Spleen (tissue), 11 donors: Measurements from ENCODE around the gene SPTLC1. TPM values are rescaled to one million over a fixed set of nuclear protein-coding genes. Genes with fewer than 3 reads are reported as not detected.

Experiments
- DNase-seq: peaks from one replicate; pipeline ENCODE4 v3.0.0-alpha.2; 2020
- H3K27ac ChIP-seq, 8 donors: fragments of 200-600 bp; sonication (generic) in 7 of 8; 1 replicate in 4 of 8; 2 replicates in 4 of 8; pipeline versions ENCODE4 v1.5.0 to v1.8.0; 2016 to 2021; ENCODE audit warnings: inconsistent platforms in 4 of 8, mild to moderate bottlenecking in 4 of 8, moderate library complexity in 1 of 8
- H3K27me3 ChIP-seq, 7 donors: fragments of 200-600 bp; sonication (generic) in 6 of 7; replicated peaks in 1 of 7; 1 replicate in 4 of 7; 2 replicates in 3 of 7; pipeline versions ENCODE4 v1.5.0 to v1.8.0; 2016 to 2021; ENCODE audit warnings: inconsistent platforms in 3 of 7, mild to moderate bottlenecking in 1 of 7
- H3K36me3 ChIP-seq, 6 donors: fragments of 200-600 bp; sonication (generic) in 5 of 6; 1 replicate in 4 of 6; 2 replicates in 2 of 6; pipeline versions ENCODE4 v1.5.0 to v1.8.0; 2016 to 2021; ENCODE audit warnings: inconsistent platforms in 2 of 6
- H3K4me1 ChIP-seq, 6 donors: fragments of 200-600 bp; sonication (generic) in 5 of 6; 1 replicate in 3 of 6; 2 replicates in 3 of 6; pipeline versions ENCODE4 v1.5.0 to v1.8.0; 2016 to 2021; ENCODE audit warnings: inconsistent platforms in 3 of 6
- H3K4me3 ChIP-seq, 8 donors: fragments of 200-600 bp; sonication (generic) in 7 of 8; 1 replicate in 4 of 8; 2 replicates in 4 of 8; pipeline versions ENCODE4 v1.5.0 to v1.8.0; 2016 to 2021; ENCODE audit warnings: inconsistent platforms in 4 of 8, mild to moderate bottlenecking in 4 of 8, moderate library complexity in 2 of 8
- H3K9me3 ChIP-seq, 8 donors: fragments of 200-600 bp; sonication (generic) in 7 of 8; 1 replicate in 4 of 8; 2 replicates in 4 of 8; pipeline versions ENCODE4 v1.5.0 to v1.8.0; 2016 to 2021; ENCODE audit warnings: inconsistent platforms in 4 of 8
- CTCF ChIP-seq, 11 experiments: fragments of 200-600 bp in 7 of 11; fragments of 450-650 bp in 4 of 11; sonication (generic) in 4 of 11; IDR thresholded peaks in 8 of 11; conservative IDR thresholded peaks in 3 of 11; 1 replicate in 7 of 11; 2 replicates in 4 of 11; pipeline versions ENCODE4 v1.4.0 to v1.8.0; 2016 to 2021; ENCODE audit warnings: antibody characterized with exemption in 11 of 11, inconsistent platforms in 4 of 11, mild to moderate bottlenecking in 1 of 11
- POLR2A ChIP-seq, 3 donors: fragments of 450-650 bp; IDR thresholded peaks; one replicate each; pipeline ENCODE4 v1.5.1; 2017; ENCODE audit warnings: antibody characterized with exemption in 3 of 3, mild to moderate bottlenecking in 1 of 3
- POLR2AphosphoS5 ChIP-seq, 3 donors: sonication (generic); formaldehyde crosslinking; IDR thresholded peaks; one replicate each; pipeline ENCODE4 v1.5.1; 2017; ENCODE audit warnings: antibody characterized with exemption in 3 of 3
- WGBS, 5 donors: extraction: QIAGEN DNeasy Blood & Tissue Kit in 3 of 5; methylation state at CpG; one replicate each; pipeline versions ENCODE4 v1.1.5 to v1.1.7; 2013 to 2018; 5-methylcytosine and 5-hydroxymethylcytosine counted together
- intact Hi-C: fragments of 100-400 bp; cut with DNase I; formaldehyde crosslinking; loops from one replicate; pipeline ENCODE4 v1.15.0; 2023; ENCODE audit warnings: low total_unique reads
- polyA plus RNA-seq, 3 donors: library from polyadenylated mRNA; stranded (reverse); fragments of 200-250 nt; gene quantifications; one replicate each; pipeline ENCODE4 v1.2.1, GENCODE V29; 2013
- total RNA-seq, 7 donors: library from RNA; depleted of rRNA in 3 of 7; stranded (reverse); fragments of >200 nt in 3 of 7; fragmentation: NEBNext Ultra II Directional in 4 of 7; extraction: Animal tissue kit (Norgen Biotek cat#: 25700) in 4 of 7; gene quantifications; one replicate each; pipeline versions ENCODE4 v1.1.0 to v1.2.1, GENCODE V29; 2016 to 2021
- donor health status: healthy with polysubstance abuse.
- donor health status: DM: no; HTN: no; CAD: no; lungs with moderate emphysema.
- donor health status: DM: no; HTN: no; CAD: no.
- donor health status: Bipolar disorder and iron deficiency.
- donor health status: healthy.
- donor health status: DM: no; HTN: no; CAD: no.
- donor health status: DM: yes; HTN: yes; CAD: no.

SPTLC1 gene
- total and polyA plus RNA-seq, 10 donors, result 15.9 to 75.1 (median 58.4) TPM

- no peaks in the 10 kb centered on the region for H3K27me3 ChIP-seq
- peaks cover 0 to 100% (median 74%) of the 10 kb centered on the region in 6 donors for H3K36me3 ChIP-seq
- DNase-seq, result no peak
- intact Hi-C loops, result no loop called here
- H3K27ac ChIP-seq, result no peak overlapping the region
- WGBS, 5 donors, result 91 to 97% (median 96%) methylated on average over 5 of the region's 5 CpGs
- no peaks in the 10 kb centered on the region for H3K4me1 ChIP-seq
- no peak overlapping the region for H3K4me3 ChIP-seq
- peaks cover 0 to 6% (median 3%) of the 10 kb centered on the region in 8 donors for H3K9me3 ChIP-seq
- TF ChIP-seq CTCF (IDR thresholded peaks at IDR 0.05 in 8 of 11, conservative IDR thresholded peaks at IDR 0.05 in 3 of 11), result no peak
- TF ChIP-seq POLR2AphosphoS5 (IDR thresholded peaks at IDR 0.05), result no peak
- no peak for TF ChIP-seq POLR2A (IDR thresholded peaks at IDR 0.05)
These were observed 78.8 kb downstream of the SPTLC1 start for GRCh38 chr9:92036411-92036746.

- Histone ChIP-seq H3K4me3 (no peak overlapping the region), H3K36me3 (peaks cover 0 to 100% (median 73%) of the 10 kb centered on the region in 6 donors), H3K9me3 (peaks cover 0 to under 1% (median 0%) of the 10 kb centered on the region in 8 donors), H3K4me1 (no peaks in the 10 kb centered on the region), H3K27me3 (no peaks in the 10 kb centered on the region), H3K27ac (no peak overlapping the region)
- no peak for DNase-seq
- intact Hi-C loops, result no loop called here
- 80 to 90% (median 88%) methylated on average over 12 of the region's 12 CpGs for WGBS, 5 donors
- TF ChIP-seq CTCF (IDR thresholded peaks at IDR 0.05 in 8 of 11, conservative IDR thresholded peaks at IDR 0.05 in 3 of 11), result no peak
These were observed 79.4 kb downstream of the SPTLC1 start for GRCh38 chr9:92035687-92036410.

GRCh38 chr9:92035146-92035545 lies 80.1 kb downstream of the SPTLC1 start:
- Histone ChIP-seq H3K27me3 (no peaks in the 10 kb centered on the region), H3K9me3 (no peaks in the 10 kb centered on the region), H3K36me3 (peaks cover 0 to 100% (median 71%) of the 10 kb centered on the region in 6 donors), H3K4me1 (no peaks in the 10 kb centered on the region), H3K27ac (no peak overlapping the region), H3K4me3 (no peak overlapping the region)
- intact Hi-C loops, result no loop called here
- DNase-seq, result no peak
- TF ChIP-seq POLR2A (IDR thresholded peaks at IDR 0.05) (no peak), CTCF (IDR thresholded peaks at IDR 0.05 in 8 of 11, conservative IDR thresholded peaks at IDR 0.05 in 3 of 11) (no peak), POLR2AphosphoS5 (IDR thresholded peaks at IDR 0.05) (no peak)
- WGBS, 5 donors, result 78 to 93% (median 90%) methylated on average over 4 of the region's 4 CpGs

- no peaks in the 10 kb centered on the region for H3K9me3 ChIP-seq
- intact Hi-C loops, result no loop called here
These were observed 81.2 kb downstream of the SPTLC1 start for GRCh38 chr9:92033991-92034390.

More at GRCh38 chr9:92033991-92034390, 81.2 kb downstream of the SPTLC1 start:
- Histone ChIP-seq H3K4me3 (no peak overlapping the region), H3K27me3 (no peaks in the 10 kb centered on the region), H3K27ac (no peak overlapping the region), H3K4me1 (no peaks in the 10 kb centered on the region), H3K36me3 (peaks cover 0 to 100% (median 71%) of the 10 kb centered on the region in 6 donors)
- DNase-seq, result no peak
- no peak for TF ChIP-seq POLR2AphosphoS5 (IDR thresholded peaks at IDR 0.05)
- TF ChIP-seq POLR2A (IDR thresholded peaks at IDR 0.05), result no peak
- TF ChIP-seq CTCF (IDR thresholded peaks at IDR 0.05 in 8 of 11, conservative IDR thresholded peaks at IDR 0.05 in 3 of 11), result no peak
- 94 to 100% (median 97%) methylated on average over 4 to 5 of the region's 5 CpGs for WGBS, 5 donors
